NCI-H128 (cell line): ENCODE data around the gene CDH22.

Experiments used
- DNase-seq: peaks from one replicate; lab custom pipeline; 2025; ENCODE audit not compliant: unreplicated experiment; lab: John Stamatoyannopoulos, UW

The CDH22 gene

GRCh38 chr20:46270977-46271744 lies 37.1 kb downstream of the CDH22 start:
- no peak for DNase-seq

- DNase-seq, result no peak
These were observed 38.9 kb downstream of the CDH22 start for GRCh38 chr20:46269372-46269771.

- DNase-seq, result no peak
These were observed 39.6 kb downstream of the CDH22 start for GRCh38 chr20:46268662-46269061.

- no peak for DNase-seq
These were observed 40.1 kb downstream of the CDH22 start for GRCh38 chr20:46268131-46268614.

GRCh38 chr20:46267108-46268105 lies 40.9 kb downstream of the CDH22 start:
- DNase-seq, result no peak

- DNase-seq, result no peak
These were observed 42.8 kb downstream of the CDH22 start for GRCh38 chr20:46265539-46265938.

- DNase-seq, result no peak
These were observed 43.7 kb downstream of the CDH22 start for GRCh38 chr20:46264391-46265266.

GRCh38 chr20:46261456-46262253 lies 46.6 kb downstream of the CDH22 start:
- DNase-seq, result no peak

GRCh38 chr20:46260936-46261454 lies 47.3 kb downstream of the CDH22 start:
- DNase-seq, result no peak

GRCh38 chr20:46260480-46260879 lies 47.8 kb downstream of the CDH22 start:
- DNase-seq, result no peak

GRCh38 chr20:46259260-46259859 lies 48.9 kb downstream of the CDH22 start:
- no peak for DNase-seq

GRCh38 chr20:46257887-46258286 lies 50.4 kb downstream of the CDH22 start:
- DNase-seq, result no peak

- DNase-seq, result no peak
These were observed 52.0 kb downstream of the CDH22 start for GRCh38 chr20:46256293-46256692.

GRCh38 chr20:46255440-46256104 lies 52.7 kb downstream of the CDH22 start:
- DNase-seq, result peak; percentile 98

GRCh38 chr20:46253391-46253790 lies 54.9 kb downstream of the CDH22 start:
- no peak for DNase-seq

GRCh38 chr20:46252352-46253091 lies 55.8 kb downstream of the CDH22 start:
- no peak for DNase-seq

GRCh38 chr20:46251211-46251673 lies 57.1 kb downstream of the CDH22 start:
- no peak for DNase-seq

GRCh38 chr20:46250772-46251171 lies 57.5 kb downstream of the CDH22 start:
- no peak for DNase-seq
